Prostate gland (tissue), 2 donors: ENCODE measurements around the gene GADD45B. TPM values are rescaled to one million over a fixed set of nuclear protein-coding genes. Genes with fewer than 3 reads are reported as not detected.

Experiments
- DNase-seq: peaks from one replicate; pipeline ENCODE4 v3.0.0-alpha.2; 2019; ENCODE audit warnings: low spot score
- H3K27ac ChIP-seq, 2 donors: fragments of 200-600 bp; sonication (generic); 2 replicates each; pipeline ENCODE4 v1.5.1; 2017 to 2019
- H3K27me3 ChIP-seq: fragments of 200-600 bp; sonication (generic); replicated peaks from 2 replicates; pipeline ENCODE4 v1.5.1; 2019; ENCODE audit not compliant: insufficient read depth
- H3K36me3 ChIP-seq, 2 donors: fragments of 200-600 bp; sonication (generic); 1 replicate in 1 of 2; 2 replicates in 1 of 2; pipeline versions ENCODE4 v1.5.1 to v1.8.1; 2017 to 2019
- H3K4me1 ChIP-seq: fragments of 200-600 bp; sonication (generic); replicated peaks from 2 replicates; pipeline ENCODE4 v1.5.1; 2019
- H3K4me3 ChIP-seq, 2 donors: fragments of 200-600 bp; sonication (generic); 2 replicates each; pipeline ENCODE4 v1.5.1; 2017 to 2019
- H3K9me3 ChIP-seq: fragments of 200-600 bp; sonication (generic); 2 replicates; pipeline ENCODE4 v1.5.1; 2017
- POLR2A ChIP-seq: fragments of 450-650 bp; IDR thresholded peaks from one replicate; pipeline ENCODE4 v1.6.1; 2016; ENCODE audit warnings: antibody characterized with exemption, mild to moderate bottlenecking
- POLR2AphosphoS5 ChIP-seq: sonication (generic); formaldehyde crosslinking; IDR thresholded peaks from one replicate; pipeline ENCODE4 v1.6.1; 2017; ENCODE audit warnings: antibody characterized with exemption
- WGBS: methylation state at CpG from one replicate; pipeline ENCODE4 v1.1.5; 2018; 5-methylcytosine and 5-hydroxymethylcytosine counted together
- intact Hi-C: fragments of 100-400 bp; cut with DNase I; formaldehyde crosslinking; loops from one replicate; pipeline ENCODE4 v1.14.2; 2022
- total RNA-seq, 2 donors: library from RNA; depleted of rRNA; stranded (reverse); fragments of >200 nt; gene quantifications; one replicate each; pipeline ENCODE4 v1.1.0, GENCODE V29; 2016
- TF ChIP-seq, protein P1 (sequence below), 4 experiments: fragments of 200-600 bp in 2 of 4; fragments of 450-650 bp in 2 of 4; sonication (generic) in 2 of 4; IDR thresholded peaks; 1 replicate in 3 of 4; 2 replicates in 1 of 4; pipeline ENCODE4 v1.5.1; 2016 to 2019; ENCODE audit warnings: antibody characterized with exemption in 4 of 4, mild to moderate bottlenecking in 2 of 4, moderate library complexity in 2 of 4

The GADD45B gene
- total RNA-seq, 2 donors from 2014 or later = 90.7 to 94.6 TPM

DNA sequence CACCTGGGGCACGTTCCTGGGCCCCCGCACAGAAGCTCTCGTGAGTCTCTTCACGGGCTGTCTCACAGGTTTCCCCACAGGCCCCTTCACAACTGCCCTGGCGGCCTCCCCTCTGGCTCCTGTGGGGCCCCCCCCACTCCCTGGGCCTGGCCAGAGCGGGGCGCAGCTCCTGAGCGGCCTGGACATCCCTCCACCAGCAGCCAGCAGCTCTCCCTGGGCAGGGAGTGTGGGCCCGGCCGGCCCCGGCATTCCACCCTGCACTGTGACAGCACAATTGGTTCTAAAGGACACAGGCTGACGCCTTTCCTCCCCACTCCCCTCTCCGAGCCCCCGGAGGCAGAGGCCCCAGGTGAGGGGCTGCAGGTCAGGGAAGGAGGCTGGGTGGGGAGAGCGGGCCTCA, 39.0 kb upstream of the GADD45B start:
- Histone ChIP-seq H3K9me3 (no peaks in the 10 kb centered on the region), H3K36me3 (peaks cover 0 to 6% of the 10 kb centered on the region in 2 donors)
- TF ChIP-seq, protein P1, sequence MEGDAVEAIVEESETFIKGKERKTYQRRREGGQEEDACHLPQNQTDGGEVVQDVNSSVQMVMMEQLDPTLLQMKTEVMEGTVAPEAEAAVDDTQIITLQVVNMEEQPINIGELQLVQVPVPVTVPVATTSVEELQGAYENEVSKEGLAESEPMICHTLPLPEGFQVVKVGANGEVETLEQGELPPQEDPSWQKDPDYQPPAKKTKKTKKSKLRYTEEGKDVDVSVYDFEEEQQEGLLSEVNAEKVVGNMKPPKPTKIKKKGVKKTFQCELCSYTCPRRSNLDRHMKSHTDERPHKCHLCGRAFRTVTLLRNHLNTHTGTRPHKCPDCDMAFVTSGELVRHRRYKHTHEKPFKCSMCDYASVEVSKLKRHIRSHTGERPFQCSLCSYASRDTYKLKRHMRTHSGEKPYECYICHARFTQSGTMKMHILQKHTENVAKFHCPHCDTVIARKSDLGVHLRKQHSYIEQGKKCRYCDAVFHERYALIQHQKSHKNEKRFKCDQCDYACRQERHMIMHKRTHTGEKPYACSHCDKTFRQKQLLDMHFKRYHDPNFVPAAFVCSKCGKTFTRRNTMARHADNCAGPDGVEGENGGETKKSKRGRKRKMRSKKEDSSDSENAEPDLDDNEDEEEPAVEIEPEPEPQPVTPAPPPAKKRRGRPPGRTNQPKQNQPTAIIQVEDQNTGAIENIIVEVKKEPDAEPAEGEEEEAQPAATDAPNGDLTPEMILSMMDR (IDR thresholded peaks at IDR 0.05) = no peak
- TF ChIP-seq POLR2A = no peak
- TF ChIP-seq POLR2AphosphoS5 = no peak

DNA sequence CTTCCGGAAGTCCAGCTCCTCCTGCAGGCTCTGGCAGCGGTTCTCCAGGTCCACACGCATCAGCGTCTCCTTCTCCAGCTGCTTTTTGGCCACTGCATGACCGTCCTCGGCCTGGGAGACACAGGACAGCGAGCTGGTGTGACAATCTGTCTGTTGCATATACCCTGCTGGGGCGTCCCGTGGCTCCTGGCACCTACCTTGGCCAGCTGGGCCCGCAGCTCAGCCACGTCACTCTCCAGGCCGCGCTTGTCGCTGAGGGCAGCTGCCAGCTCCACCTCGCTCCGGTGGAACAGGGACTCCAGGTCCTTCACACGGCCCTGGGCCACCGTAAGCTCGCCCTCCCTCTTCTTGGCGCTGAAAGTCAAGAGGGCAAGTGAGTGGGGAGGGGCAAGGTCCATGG, 37.7 kb upstream of the GADD45B start:
- Histone ChIP-seq H3K36me3 (peaks cover 0 to 6% of the 10 kb centered on the region in 2 donors), H3K9me3 (no peaks in the 10 kb centered on the region), H3K4me1 (no peaks in the 10 kb centered on the region), H3K4me3 (no peak overlapping the region), H3K27me3 (no peaks in the 10 kb centered on the region), H3K27ac (no peak overlapping the region)
- intact Hi-C loops = no loop called here
- no peak for TF ChIP-seq POLR2A
- no peak for TF ChIP-seq POLR2AphosphoS5
- TF ChIP-seq, protein P1 (IDR thresholded peaks at IDR 0.05) = no peak
- 92% methylated on average over 20 of the region's 20 CpGs for WGBS
- no peak for DNase-seq

More for the DNA sequence above, 39.0 kb upstream of the GADD45B start:
- H3K4me3 ChIP-seq = no peak overlapping the region
- H3K27ac ChIP-seq = no peak overlapping the region
- intact Hi-C loops = no loop called here
- no peaks in the 10 kb centered on the region for H3K4me1 ChIP-seq
- no peak for DNase-seq
- 95% methylated on average over 15 of the region's 15 CpGs for WGBS
- no peaks in the 10 kb centered on the region for H3K27me3 ChIP-seq

DNA sequence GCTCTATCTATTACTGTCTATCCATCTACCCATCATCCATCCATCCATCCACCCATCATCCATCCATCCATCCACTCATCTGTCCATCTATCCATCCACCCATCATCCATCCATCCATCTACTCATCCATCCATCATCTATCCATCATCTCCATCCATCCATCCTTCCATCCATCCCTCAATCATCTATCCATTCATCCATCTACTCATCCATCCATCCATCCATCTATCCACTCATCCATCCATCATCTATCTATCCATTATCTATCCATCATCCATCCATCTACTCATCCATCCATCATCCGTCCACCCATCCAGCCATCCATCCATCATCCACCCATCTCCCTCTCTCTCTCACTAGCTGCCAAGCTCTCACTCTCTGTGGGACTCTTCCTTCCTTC, 35.4 kb upstream of the GADD45B start:
- intact Hi-C loops = no loop called here
- DNase-seq = no peak
- 97% methylated on average over 1 of the region's 1 CpG for WGBS
- TF ChIP-seq, protein P1 (IDR thresholded peaks at IDR 0.05) = no peak
- no peak for TF ChIP-seq POLR2AphosphoS5
- TF ChIP-seq POLR2A = no peak
- no peak overlapping the region for H3K4me3 ChIP-seq
- no peaks in the 10 kb centered on the region for H3K27me3 ChIP-seq
- no peaks in the 10 kb centered on the region for H3K4me1 ChIP-seq
- H3K27ac ChIP-seq = no peak overlapping the region
- peaks cover 0 to 6% of the 10 kb centered on the region in 2 donors for H3K36me3 ChIP-seq
- H3K9me3 ChIP-seq = no peaks in the 10 kb centered on the region

DNA sequence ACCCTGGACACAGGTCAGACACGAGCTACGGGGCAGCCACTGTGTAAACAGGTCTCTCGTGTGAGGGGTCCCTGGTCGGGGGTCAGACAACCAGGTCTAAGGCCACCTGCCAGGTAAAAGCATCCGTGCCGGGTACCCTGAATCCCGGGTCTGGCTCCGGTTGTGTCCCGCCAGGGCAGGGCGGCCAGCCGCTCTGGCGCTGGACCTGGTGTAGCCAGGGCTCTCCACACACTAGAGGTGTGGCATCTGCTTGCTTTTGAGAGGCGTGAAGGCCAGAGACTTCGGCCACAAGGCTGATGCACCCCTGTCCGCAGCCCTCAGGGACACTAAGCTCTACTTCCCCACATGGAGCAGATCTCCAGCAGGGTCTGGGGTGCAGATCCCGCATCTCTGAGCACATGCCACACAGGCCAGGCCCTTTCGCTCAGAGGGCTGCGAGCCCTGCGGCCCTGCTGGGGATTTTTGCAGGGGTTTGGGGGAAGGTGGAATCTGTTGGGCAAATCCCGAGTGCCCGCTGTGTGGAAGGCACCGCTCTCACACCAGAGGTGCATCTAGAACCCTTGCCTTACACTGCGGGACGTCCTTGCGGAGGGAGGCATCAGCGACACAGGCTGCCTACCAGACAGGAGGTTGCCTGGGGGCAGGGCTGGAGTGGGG, 34.7 kb upstream of the GADD45B start:
- no peaks in the 10 kb centered on the region for H3K9me3 ChIP-seq
- DNase-seq = no peak
- TF ChIP-seq, protein P1 (IDR thresholded peaks at IDR 0.05) = no peak
- TF ChIP-seq POLR2A = no peak
- TF ChIP-seq POLR2AphosphoS5 = no peak
- H3K4me1 ChIP-seq = no peaks in the 10 kb centered on the region
- no peak overlapping the region for H3K27ac ChIP-seq
- H3K4me3 ChIP-seq = no peak overlapping the region
- 96% methylated on average over 25 of the region's 26 CpGs for WGBS
- intact Hi-C loops = no loop called here
- no peaks in the 10 kb centered on the region for H3K27me3 ChIP-seq
- peaks cover 0 to 6% of the 10 kb centered on the region in 2 donors for H3K36me3 ChIP-seq

DNA sequence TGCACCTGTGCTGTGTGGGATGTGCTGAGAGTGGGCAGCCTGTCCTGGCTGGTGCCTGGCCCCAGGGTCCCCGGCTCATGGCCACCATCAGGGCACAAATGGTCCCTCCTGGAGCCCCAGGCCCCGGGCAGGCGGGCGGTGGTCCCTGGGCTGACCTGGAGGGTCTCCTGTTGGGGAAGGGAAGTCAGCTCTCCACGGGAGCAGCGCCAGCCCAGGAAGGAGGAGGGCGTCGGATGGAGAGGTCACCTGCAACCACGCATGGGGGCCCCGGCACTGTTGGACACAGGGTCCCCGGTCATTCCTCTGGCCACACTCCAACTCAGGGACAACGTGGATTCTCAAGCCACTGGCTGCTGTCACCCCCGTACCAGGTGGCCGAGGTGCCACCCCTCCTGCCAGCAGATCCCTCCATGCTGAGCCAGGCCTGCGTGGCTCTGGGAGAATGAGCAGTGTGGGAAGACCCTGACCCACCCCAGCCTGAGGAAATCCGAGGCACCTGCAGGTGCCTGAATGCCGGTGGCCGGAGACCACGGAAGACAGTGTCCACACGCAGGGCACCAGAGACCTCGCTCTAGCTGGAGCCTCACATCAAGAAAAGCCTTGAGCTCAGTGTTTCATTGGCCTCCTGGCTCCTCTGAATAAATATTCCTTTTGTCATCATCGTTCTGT, 32.7 kb upstream of the GADD45B start:
- Histone ChIP-seq H3K36me3 (no peaks in the 10 kb centered on the region), H3K27ac (no peak overlapping the region), H3K4me1 (no peaks in the 10 kb centered on the region), H3K4me3 (no peak overlapping the region), H3K9me3 (no peaks in the 10 kb centered on the region), H3K27me3 (no peaks in the 10 kb centered on the region)
- intact Hi-C loops = no loop called here
- TF ChIP-seq, protein P1 (IDR thresholded peaks at IDR 0.05) = no peak
- TF ChIP-seq POLR2AphosphoS5 (no peak), POLR2A (no peak)
- WGBS = 90% methylated on average over 22 of the region's 22 CpGs
- no peak for DNase-seq
